ENCODE results near the gene GGNBP2.

Gene GGNBP2

GRCh38 chr17:36547776-36548175 is 3.1 kb downstream of the GGNBP2 start:
- DNase-seq (ENCODE audit: low read depth): no peak
- TF ChIP-seq CTCF (conservative IDR thresholded peaks at IDR 0.05; ENCODE audit: control insufficient read depth, insufficient read depth, low read depth, low read length): no peak
- H3K4me3 ChIP-seq (ENCODE audit: control insufficient read depth, low read depth, low read length): peak overlapping the region; percentile 82

DNA sequence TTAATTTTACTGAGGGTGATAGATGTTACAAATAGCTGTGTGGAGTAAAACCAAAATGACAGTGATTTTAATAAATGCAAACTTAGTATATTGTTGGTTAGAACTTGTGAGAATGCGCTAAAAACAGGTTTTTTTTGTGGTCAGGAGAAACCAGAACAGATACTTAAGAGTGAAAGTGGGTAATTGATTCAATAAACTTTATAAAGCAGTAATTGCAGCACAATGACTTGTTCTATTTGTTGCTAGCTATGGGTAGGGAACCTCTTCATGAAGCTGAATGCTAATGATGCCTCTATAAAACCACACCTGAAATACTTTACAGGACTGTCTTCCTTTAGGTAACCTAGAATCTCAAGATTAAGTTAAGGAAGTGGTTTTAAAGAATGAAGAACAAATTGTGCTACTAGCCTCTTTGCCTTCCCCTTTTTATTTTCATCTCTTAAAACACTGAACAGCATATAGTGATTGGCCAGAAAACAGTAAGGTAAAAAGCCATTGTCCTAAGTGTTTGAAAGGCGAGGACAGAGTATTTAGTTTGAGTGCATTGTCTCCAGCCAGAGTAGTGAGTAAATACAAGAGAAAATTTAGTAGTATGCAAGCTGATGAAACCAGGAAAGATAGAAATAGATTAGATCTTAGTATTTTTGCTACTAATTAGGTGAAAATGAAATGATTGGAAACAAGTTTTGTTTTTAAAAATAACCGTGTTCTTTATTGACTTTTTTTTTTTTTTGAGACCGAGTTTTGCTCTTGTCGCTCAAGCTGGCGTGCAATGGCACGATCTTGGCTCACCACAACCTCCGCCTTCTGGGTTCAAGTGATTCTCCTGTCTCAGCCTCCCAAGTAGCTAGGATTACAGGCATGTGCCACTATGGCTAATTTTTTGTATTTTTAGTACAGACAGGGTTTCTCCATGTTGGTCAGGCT is 6.0 kb downstream of the GGNBP2 start:
- TF ChIP-seq CTCF (conservative IDR thresholded peaks at IDR 0.05; ENCODE audit: control insufficient read depth, insufficient read depth, low read depth, low read length): no peak
- DNase-seq (ENCODE audit: low read depth): no peak
- H3K4me3 ChIP-seq (ENCODE audit: control insufficient read depth, low read depth, low read length): no peak overlapping the region

DNA sequence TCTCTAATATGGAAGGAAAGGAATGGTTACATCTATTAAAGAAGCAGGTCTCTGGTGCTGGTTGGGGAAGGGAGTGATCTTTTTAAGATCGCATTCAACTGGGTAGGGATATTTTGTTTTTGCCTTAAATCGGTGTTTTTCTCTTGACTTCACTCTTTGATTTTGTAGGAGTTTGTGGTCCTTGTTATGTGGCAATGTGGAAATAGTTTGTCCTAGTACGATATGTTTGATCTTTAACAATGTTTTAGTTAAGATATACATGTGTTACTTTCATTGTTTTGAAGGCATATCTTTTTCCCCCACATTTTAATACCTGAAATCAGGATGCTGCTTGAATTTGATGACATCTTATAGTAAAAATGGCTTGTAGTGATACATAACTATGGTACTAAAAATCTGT is 8.7 kb downstream of the GGNBP2 start:
- H3K4me3 ChIP-seq (ENCODE audit: control insufficient read depth, low read depth, low read length): no peak overlapping the region
- TF ChIP-seq CTCF (conservative IDR thresholded peaks at IDR 0.05; ENCODE audit: control insufficient read depth, insufficient read depth, low read depth, low read length): no peak
- DNase-seq (ENCODE audit: low read depth): no peak

GRCh38 chr17:36566081-36566480 is 21.4 kb downstream of the GGNBP2 start:
- no peak for DNase-seq (ENCODE audit: low read depth)
- no peak for TF ChIP-seq CTCF (conservative IDR thresholded peaks at IDR 0.05; ENCODE audit: control insufficient read depth, insufficient read depth, low read depth, low read length)
- H3K4me3 ChIP-seq (ENCODE audit: control insufficient read depth, low read depth, low read length): no peak overlapping the region

GRCh38 chr17:36575028-36575427 is 30.3 kb downstream of the GGNBP2 start:
- no peak for TF ChIP-seq CTCF (conservative IDR thresholded peaks at IDR 0.05; ENCODE audit: control insufficient read depth, insufficient read depth, low read depth, low read length)
- no peak overlapping the region for H3K4me3 ChIP-seq (ENCODE audit: control insufficient read depth, low read depth, low read length)
- DNase-seq (ENCODE audit: low read depth): no peak

DNA sequence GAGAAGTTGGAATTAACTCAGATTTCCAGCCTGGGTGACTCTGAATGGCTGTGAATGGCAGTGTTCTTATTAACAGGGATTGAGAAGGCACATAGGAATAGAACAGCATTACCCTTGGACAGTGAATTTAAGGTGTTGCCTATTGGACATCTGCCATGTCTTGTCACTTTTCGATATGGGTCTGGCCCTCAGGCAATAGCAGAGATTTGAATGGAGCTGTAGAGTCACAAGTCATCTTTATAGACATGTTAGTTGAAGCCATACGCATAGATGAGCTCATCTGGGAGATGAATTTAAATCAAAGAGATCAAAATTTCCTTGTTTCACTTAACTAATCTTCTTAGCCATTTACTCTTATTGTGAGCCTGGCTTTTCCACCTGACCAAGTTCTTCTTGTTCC is 32.1 kb downstream of the GGNBP2 start:
- no peak for DNase-seq (ENCODE audit: low read depth)
- no peak for TF ChIP-seq CTCF (conservative IDR thresholded peaks at IDR 0.05; ENCODE audit: control insufficient read depth, insufficient read depth, low read depth, low read length)
- no peak overlapping the region for H3K4me3 ChIP-seq (ENCODE audit: control insufficient read depth, low read depth, low read length)
